NCI-H128 (cell line): Measurements from ENCODE around the gene KLK2.

Experiments used
- DNase-seq: peaks from one replicate; lab custom pipeline; 2025; ENCODE audit not compliant: unreplicated experiment; lab: John Stamatoyannopoulos, UW

The KLK2 gene

GRCh38 chr19:50844296-50844935, 28.8 kb upstream of the KLK2 start:
- no peak for DNase-seq

DNA sequence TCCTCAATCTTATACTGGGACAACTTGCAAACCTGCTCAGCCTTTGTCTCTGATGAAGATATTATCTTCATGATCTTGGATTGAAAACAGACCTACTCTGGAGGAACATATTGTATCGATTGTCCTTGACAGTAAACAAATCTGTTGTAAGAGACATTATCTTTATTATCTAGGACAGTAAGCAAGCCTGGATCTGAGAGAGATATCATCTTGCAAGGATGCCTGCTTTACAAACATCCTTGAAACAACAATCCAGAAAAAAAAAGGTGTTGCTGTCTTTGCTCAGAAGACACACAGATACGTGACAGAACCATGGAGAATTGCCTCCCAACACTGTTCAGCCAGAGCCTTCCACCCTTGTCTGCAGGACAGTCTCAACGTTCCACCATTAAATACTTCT, 22.5 kb upstream of the KLK2 start:
- no peak for DNase-seq

- DNase-seq = no peak
Observed at GRCh38 chr19:50851620-50852019, 21.6 kb upstream of the KLK2 start.

GRCh38 chr19:50854636-50855410, 18.4 kb upstream of the KLK2 start, which contains the start of gene KLK3:
Gene KLK3, plus strand, starts transcription at chr19:50854915. Its CDS starts 41 bp downstream, at chr19:50854956.
- no peak for DNase-seq

DNA sequence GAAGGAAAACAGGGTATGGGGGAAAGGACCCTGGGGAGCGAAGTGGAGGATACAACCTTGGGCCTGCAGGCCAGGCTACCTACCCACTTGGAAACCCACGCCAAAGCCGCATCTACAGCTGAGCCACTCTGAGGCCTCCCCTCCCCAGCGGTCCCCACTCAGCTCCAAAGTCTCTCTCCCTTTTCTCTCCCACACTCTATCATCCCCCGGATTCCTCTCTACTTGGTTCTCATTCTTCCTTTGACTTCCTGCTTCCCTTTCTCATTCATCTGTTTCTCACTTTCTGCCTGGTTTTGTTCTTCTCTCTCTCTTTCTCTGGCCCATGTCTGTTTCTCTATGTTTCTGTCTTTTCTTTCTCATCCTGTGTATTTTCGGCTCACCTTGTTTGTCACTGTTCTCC, 15.9 kb upstream of the KLK2 start:
- no peak for DNase-seq

DNA sequence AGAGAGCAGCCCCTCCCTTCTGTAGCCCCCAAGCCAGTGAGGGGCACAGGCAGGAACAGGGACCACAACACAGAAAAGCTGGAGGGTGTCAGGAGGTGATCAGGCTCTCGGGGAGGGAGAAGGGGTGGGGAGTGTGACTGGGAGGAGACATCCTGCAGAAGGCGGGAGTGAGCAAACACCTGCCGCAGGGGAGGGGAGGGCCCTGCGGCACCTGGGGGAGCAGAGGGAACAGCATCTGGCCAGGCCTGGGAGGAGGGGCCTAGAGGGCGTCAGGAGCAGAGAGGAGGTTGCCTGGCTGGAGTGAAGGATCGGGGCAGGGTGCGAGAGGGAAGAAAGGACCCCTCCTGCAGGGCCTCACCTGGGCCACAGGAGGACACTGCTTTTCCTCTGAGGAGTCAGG, 14.4 kb upstream of the KLK2 start:
- DNase-seq = no peak

DNA sequence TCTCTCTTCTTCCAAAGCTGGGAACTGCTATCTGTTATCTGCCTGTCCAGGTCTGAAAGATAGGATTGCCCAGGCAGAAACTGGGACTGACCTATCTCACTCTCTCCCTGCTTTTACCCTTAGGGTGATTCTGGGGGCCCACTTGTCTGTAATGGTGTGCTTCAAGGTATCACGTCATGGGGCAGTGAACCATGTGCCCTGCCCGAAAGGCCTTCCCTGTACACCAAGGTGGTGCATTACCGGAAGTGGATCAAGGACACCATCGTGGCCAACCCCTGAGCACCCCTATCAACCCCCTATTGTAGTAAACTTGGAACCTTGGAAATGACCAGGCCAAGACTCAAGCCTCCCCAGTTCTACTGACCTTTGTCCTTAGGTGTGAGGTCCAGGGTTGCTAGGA, 13.4 kb upstream of the KLK2 start:
- DNase-seq = no peak

DNA sequence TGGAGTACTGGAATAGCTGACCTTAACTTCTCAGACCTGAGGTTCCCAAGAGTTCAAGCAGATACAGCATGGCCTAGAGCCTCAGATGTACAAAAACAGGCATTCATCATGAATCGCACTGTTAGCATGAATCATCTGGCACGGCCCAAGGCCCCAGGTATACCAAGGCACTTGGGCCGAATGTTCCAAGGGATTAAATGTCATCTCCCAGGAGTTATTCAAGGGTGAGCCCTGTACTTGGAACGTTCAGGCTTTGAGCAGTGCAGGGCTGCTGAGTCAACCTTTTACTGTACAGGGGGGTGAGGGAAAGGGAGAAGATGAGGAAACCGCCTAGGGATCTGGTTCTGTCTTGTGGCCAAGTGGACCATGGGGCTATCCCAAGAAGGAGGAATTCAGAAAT, 12.2 kb upstream of the KLK2 start:
- DNase-seq = no peak

DNA sequence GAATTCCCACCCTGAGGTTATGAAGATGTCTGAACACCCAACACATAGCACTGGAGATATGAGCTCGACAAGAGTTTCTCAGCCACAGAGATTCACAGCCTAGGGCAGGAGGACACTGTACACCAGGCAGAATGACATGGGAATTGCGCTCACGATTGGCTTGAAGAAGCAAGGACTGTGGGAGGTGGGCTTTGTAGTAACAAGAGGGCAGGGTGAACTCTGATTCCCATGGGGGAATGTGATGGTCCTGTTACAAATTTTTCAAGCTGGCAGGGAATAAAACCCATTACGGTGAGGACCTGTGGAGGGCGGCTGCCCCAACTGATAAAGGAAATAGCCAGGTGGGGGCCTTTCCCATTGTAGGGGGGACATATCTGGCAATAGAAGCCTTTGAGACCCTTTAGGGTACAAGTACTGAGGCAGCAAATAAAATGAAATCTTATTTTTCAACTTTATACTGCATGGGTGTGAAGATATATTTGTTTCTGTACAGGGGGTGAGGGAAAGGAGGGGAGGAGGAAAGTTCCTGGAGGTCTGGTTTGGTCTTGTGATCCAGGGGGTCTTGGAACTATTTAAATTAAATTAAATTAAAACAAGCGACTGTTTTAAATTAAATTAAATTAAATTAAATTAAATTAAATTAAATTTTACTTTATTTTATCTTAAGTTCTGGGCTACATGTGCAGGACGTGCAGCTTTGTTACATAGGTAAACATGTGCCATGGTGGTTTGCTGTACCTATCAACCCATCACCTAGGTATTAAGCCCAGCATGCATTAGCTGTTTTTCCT, 11.5 kb upstream of the KLK2 start:
- no peak for DNase-seq

DNA sequence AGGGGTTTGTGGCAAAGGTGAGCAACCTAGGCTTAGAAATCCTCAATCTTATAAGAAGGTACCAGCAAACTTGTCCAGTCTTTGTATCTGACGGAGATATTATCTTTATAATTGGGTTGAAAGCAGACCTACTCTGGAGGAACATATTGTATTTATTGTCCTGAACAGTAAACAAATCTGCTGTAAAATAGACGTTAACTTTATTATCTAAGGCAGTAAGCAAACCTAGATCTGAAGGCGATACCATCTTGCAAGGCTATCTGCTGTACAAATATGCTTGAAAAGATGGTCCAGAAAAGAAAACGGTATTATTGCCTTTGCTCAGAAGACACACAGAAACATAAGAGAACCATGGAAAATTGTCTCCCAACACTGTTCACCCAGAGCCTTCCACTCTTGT, 3.8 kb upstream of the KLK2 start:
- no peak for DNase-seq

DNA sequence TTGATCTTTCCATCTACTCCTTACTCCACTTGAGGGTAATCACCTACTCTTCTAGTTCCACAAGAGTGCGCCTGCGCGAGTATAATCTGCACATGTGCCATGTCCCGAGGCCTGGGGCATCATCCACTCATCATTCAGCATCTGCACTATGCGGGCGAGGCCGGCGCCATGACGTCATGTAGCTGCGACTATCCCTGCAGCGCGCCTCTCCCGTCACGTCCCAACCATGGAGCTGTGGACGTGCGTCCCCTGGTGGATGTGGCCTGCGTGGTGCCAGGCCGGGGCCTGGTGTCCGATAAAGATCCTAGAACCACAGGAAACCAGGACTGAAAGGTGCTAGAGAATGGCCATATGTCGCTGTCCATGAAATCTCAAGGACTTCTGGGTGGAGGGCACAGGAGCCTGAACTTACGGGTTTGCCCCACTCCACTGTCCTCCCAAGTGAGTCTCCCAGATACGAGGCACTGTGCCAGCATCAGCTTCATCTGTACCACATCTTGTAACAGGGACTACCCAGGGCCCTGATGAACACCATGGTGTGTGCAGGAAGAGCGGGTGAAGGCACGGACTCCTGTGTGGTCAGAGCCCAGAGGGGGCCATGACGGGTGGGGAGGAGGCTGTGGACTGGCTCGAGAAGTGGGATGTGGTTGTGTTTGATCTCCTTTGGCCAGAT, 2.7 kb upstream of the KLK2 start:
- no peak for DNase-seq

- DNase-seq = no peak
Observed at GRCh38 chr19:50874211-50874610, 972 bp downstream of the KLK2 start.

- no peak for DNase-seq
Observed at GRCh38 chr19:50875795-50876422, 2.7 kb downstream of the KLK2 start.

- DNase-seq = no peak
Observed at GRCh38 chr19:50876456-50876855, 3.2 kb downstream of the KLK2 start.

DNA sequence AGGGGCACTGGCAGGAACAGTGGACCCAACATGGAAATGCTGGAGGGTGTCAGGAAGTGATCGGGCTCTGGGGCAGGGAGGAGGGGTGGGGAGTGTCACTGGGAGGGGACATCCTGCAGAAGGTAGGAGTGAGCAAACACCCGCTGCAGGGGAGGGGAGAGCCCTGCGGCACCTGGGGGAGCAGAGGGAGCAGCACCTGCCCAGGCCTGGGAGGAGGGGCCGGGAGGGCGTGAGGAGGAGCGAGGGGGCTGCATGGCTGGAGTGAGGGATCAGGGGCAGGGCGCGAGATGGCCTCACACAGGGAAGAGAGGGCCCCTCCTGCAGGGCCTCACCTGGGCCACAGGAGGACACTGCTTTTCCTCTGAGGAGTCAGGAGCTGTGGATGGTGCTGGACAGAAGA, 4.1 kb downstream of the KLK2 start:
- no peak for DNase-seq

GRCh38 chr19:50878851-50879250, 5.6 kb downstream of the KLK2 start:
- DNase-seq = no peak

DNA sequence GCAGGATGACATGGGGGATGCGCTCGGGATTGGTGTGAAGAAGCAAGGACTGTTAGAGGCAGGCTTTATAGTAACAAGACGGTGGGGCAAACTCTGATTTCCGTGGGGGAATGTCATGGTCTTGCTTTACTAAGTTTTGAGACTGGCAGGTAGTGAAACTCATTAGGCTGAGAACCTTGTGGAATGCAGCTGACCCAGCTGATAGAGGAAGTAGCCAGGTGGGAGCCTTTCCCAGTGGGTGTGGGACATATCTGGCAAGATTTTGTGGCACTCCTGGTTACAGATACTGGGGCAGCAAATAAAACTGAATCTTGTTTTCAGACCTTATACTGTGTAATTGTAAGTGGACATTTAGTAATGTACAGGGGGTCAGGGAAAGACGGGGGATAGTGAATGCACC, 7.0 kb downstream of the KLK2 start:
- no peak for DNase-seq

GRCh38 chr19:50882188-50882587, 8.9 kb downstream of the KLK2 start:
- DNase-seq = no peak

- DNase-seq = no peak
Observed at GRCh38 chr19:50889638-50890037, 16.4 kb downstream of the KLK2 start.

DNA sequence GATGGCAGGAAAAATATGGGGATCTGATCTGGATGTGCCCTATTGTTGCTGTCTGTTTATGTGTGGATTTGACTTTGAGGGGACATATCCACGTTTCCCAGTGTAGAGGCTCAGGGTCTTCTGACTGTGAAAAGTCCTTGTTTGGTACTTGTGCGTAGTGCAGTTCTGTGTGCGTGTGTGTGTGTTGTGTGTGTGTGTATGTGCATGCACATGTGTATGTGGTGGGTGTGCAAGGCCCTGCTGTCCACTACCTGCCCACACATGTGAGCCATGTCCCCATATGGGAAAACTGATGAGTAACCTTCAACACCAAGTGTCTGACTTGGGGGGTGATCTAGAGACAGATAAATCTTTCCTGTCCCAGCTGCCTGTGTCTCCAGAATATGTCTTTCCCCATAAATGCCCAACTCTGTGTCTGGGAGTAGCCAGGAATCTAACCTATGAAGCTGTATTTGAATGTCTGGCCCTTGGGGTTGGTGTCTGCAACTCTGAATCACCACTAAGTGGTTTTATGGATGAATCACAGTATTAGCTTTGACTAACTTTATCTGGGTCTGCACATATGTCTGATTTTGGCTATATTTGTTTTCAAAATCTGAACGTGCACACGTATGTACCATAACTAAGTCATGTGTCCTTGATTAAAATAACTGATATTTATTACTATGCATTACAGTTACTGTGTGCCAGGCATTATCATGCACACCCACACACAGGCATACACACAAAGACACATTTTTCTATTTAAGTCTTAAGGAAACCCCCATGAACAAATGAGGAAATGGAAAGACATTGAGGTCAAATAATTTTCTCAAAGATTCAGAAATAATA, 17.4 kb downstream of the KLK2 start:
- DNase-seq = no peak
